Gastrocnemius medialis (tissue), 4 donors: ENCODE results near the gene BLOC1S5.

Experiments
- POLR2A ChIP-seq, 2 donors: fragments of 450-650 bp; IDR thresholded peaks; one replicate each; pipeline ENCODE4 v1.6.1; 2017; ENCODE audit warnings: antibody characterized with exemption in 2 of 2, mild to moderate bottlenecking in 2 of 2, moderate library complexity in 2 of 2
- TF ChIP-seq, protein P1 (sequence below), 5 experiments: fragments of 450-650 bp in 3 of 5; fragments of 200-600 bp in 2 of 5; sonication (generic) in 2 of 5; IDR thresholded peaks in 4 of 5; conservative IDR thresholded peaks in 1 of 5; 1 replicate in 4 of 5; 2 replicates in 1 of 5; pipeline ENCODE4 v1.5.1; 2016 to 2019; ENCODE audit warnings: antibody characterized with exemption in 5 of 5, mild to moderate bottlenecking in 3 of 5, moderate library complexity in 3 of 5

DNA sequence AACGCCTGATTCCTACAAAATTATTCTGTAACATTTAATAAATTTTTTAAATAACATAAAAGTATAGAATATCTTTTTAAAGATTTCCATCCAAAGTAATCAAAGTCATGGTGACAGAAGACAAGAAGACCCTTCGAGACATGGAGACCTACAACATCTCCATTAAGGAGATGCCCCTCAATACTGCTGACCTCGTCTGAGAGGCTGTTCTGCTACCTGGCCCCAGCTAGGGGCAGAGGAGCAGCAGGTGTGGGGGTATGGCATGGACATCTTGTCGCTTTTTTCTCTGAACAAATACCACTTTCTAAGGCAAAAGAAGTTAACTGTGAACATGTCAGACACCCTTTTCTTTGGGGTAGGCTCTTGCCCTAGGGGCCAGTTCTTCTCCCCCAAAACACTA, 44.1 kb downstream of the BLOC1S5 start:
- no peak for TF ChIP-seq POLR2A (IDR thresholded peaks at IDR 0.05)
- TF ChIP-seq, protein P1, sequence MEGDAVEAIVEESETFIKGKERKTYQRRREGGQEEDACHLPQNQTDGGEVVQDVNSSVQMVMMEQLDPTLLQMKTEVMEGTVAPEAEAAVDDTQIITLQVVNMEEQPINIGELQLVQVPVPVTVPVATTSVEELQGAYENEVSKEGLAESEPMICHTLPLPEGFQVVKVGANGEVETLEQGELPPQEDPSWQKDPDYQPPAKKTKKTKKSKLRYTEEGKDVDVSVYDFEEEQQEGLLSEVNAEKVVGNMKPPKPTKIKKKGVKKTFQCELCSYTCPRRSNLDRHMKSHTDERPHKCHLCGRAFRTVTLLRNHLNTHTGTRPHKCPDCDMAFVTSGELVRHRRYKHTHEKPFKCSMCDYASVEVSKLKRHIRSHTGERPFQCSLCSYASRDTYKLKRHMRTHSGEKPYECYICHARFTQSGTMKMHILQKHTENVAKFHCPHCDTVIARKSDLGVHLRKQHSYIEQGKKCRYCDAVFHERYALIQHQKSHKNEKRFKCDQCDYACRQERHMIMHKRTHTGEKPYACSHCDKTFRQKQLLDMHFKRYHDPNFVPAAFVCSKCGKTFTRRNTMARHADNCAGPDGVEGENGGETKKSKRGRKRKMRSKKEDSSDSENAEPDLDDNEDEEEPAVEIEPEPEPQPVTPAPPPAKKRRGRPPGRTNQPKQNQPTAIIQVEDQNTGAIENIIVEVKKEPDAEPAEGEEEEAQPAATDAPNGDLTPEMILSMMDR (IDR thresholded peaks at IDR 0.05 in 4 of 5, conservative IDR thresholded peaks at IDR 0.05 in 1 of 5): no peak
